Uterus (tissue), 4 donors: ENCODE results near the gene INTS1. TPM values are rescaled to one million over a fixed set of nuclear protein-coding genes. Genes with fewer than 3 reads are reported as not detected.

Source experiments
- DNase-seq, 2 donors: peaks; one replicate each; pipeline ENCODE4 v3.0.0-alpha.2; 2019 to 2020
- H3K27ac ChIP-seq, 2 donors: fragments of 200-600 bp; sonication (generic); 1 replicate in 1 of 2; 2 replicates in 1 of 2; pipeline ENCODE4 v1.5.1; 2016 to 2018
- H3K27me3 ChIP-seq, 2 donors: fragments of 200-600 bp; sonication (generic); one replicate each; pipeline ENCODE4 v1.5.1; 2018 to 2019; ENCODE audit warnings: control low read depth in 1 of 2
- H3K36me3 ChIP-seq, 2 donors: fragments of 200-600 bp; sonication (generic); one replicate each; pipeline ENCODE4 v1.5.1; 2019; ENCODE audit warnings: control low read depth in 1 of 2
- H3K4me1 ChIP-seq, 2 donors: fragments of 200-600 bp; sonication (generic); one replicate each; pipeline ENCODE4 v1.5.1; 2018 to 2019; ENCODE audit warnings: control low read depth in 1 of 2
- H3K4me3 ChIP-seq, 2 donors: fragments of 200-600 bp; sonication (generic); 1 replicate in 1 of 2; 2 replicates in 1 of 2; pipeline ENCODE4 v1.5.1; 2018 to 2019; ENCODE audit warnings: mild to moderate bottlenecking in 1 of 2
- H3K9me3 ChIP-seq, 2 donors: fragments of 200-600 bp; sonication (generic); one replicate each; pipeline ENCODE4 v1.5.1; 2019; ENCODE audit warnings: control low read depth in 1 of 2
- CTCF ChIP-seq, 4 experiments: fragments of 200-600 bp in 2 of 4; fragments of 450-650 bp in 2 of 4; sonication (generic) in 2 of 4; IDR thresholded peaks; one replicate each; pipeline ENCODE4 v1.5.1; 2016 to 2019; ENCODE audit warnings: antibody characterized with exemption in 4 of 4, mild to moderate bottlenecking in 2 of 4, moderate library complexity in 1 of 4
- POLR2A ChIP-seq, 2 donors: fragments of 450-650 bp; IDR thresholded peaks; one replicate each; pipeline ENCODE4 v1.6.1; 2016; ENCODE audit warnings: antibody characterized with exemption in 2 of 2, mild to moderate bottlenecking in 1 of 2, moderate library complexity in 1 of 2
- intact Hi-C: fragments of 100-400 bp; cut with DNase I; formaldehyde crosslinking; loops from one replicate; pipeline ENCODE4 v1.15.1; 2023; ENCODE audit warnings: low total_unique reads
- total RNA-seq, 4 donors: library from RNA; depleted of rRNA in 3 of 4; stranded (reverse); fragments of >200 nt in 3 of 4; gene quantifications; one replicate each; pipeline versions ENCODE4 v1.1.0 to v1.2.4, GENCODE V29; 2014 to 2023
- donor health status: DM: yes; HTN: yes; CAD: no.

INTS1 gene
- total RNA-seq, 4 donors from 2014 or later = 8.2 to 68.9 (median 30.3) TPM

GRCh38 chr7:1508277-1508758 is 4.1 kb upstream of the INTS1 start:
- peaks cover 0 to under 1% of the 10 kb centered on the region in 2 donors for H3K4me1 ChIP-seq
- no peak for DNase-seq
- no peak overlapping the region for H3K4me3 ChIP-seq
- H3K27me3 ChIP-seq = no peaks in the 10 kb centered on the region
- no peaks in the 10 kb centered on the region for H3K9me3 ChIP-seq
- no peak for TF ChIP-seq CTCF (IDR thresholded peaks at IDR 0.05)
- TF ChIP-seq POLR2A (IDR thresholded peaks at IDR 0.05) = no peak
- intact Hi-C loops = loop anchor here (10.0 kb wide), 1 partner anchor 56 kb away; no protein-coding TSS in a partner anchor
- no peak overlapping the region for H3K27ac ChIP-seq
- no peaks in the 10 kb centered on the region for H3K36me3 ChIP-seq

GRCh38 chr7:1505731-1506550 is 1.8 kb upstream of the INTS1 start:
- no peak overlapping the region for H3K27ac ChIP-seq
- intact Hi-C loops = loop anchor here (10.0 kb wide), 1 partner anchor 59 kb away; no protein-coding TSS in a partner anchor
- DNase-seq = no peak
- no peak overlapping the region for H3K4me3 ChIP-seq
- TF ChIP-seq CTCF (IDR thresholded peaks at IDR 0.05) (no peak), POLR2A (IDR thresholded peaks at IDR 0.05) (no peak)
- H3K9me3 ChIP-seq = no peaks in the 10 kb centered on the region
- no peaks in the 10 kb centered on the region for H3K36me3 ChIP-seq
- no peaks in the 10 kb centered on the region for H3K27me3 ChIP-seq
- peaks cover 0 to 9% of the 10 kb centered on the region in 2 donors for H3K4me1 ChIP-seq

- H3K27ac ChIP-seq = peak overlapping the region in 1 of 2 donors; percentile 56
- no peaks in the 10 kb centered on the region for H3K27me3 ChIP-seq
- peaks cover 0 to 9% of the 10 kb centered on the region in 2 donors for H3K4me1 ChIP-seq
- H3K9me3 ChIP-seq = no peaks in the 10 kb centered on the region
- TF ChIP-seq POLR2A (IDR thresholded peaks at IDR 0.05) (no peak), CTCF (IDR thresholded peaks at IDR 0.05) (no peak)
- no peak for DNase-seq
- H3K36me3 ChIP-seq = no peaks in the 10 kb centered on the region
- intact Hi-C loops = loop anchor here (10.0 kb wide), 1 partner anchor 61 kb away; no protein-coding TSS in a partner anchor
- peak overlapping the region; percentile 77 to 97 for H3K4me3 ChIP-seq
These were observed 799 bp downstream of the INTS1 start for GRCh38 chr7:1503390-1503789.

GRCh38 chr7:1502845-1503244 is 1.3 kb downstream of the INTS1 start:
- no peak for TF ChIP-seq CTCF (IDR thresholded peaks at IDR 0.05)
- TF ChIP-seq POLR2A (IDR thresholded peaks at IDR 0.05) = no peak
- no peak for DNase-seq
- H3K9me3 ChIP-seq = no peaks in the 10 kb centered on the region
- no peaks in the 10 kb centered on the region for H3K36me3 ChIP-seq
- H3K4me1 ChIP-seq = peaks cover 0 to 9% of the 10 kb centered on the region in 2 donors
- peak overlapping the region; percentile 77 to 97 for H3K4me3 ChIP-seq
- no peak overlapping the region for H3K27ac ChIP-seq
- intact Hi-C loops = loop anchor here (10.0 kb wide), 1 partner anchor 62 kb away; no protein-coding TSS in a partner anchor
- H3K27me3 ChIP-seq = no peaks in the 10 kb centered on the region
